ENCODE results near the gene FUS. TPM values are rescaled to one million over a fixed set of nuclear protein-coding genes. Genes with fewer than 3 reads are reported as not detected.

FUS gene
- 334 and 346 TPM in 2 replicates for total RNA-seq
- long read RNA-seq, full-length matches to known transcripts, result 61 of 95 reads
- long read RNA-seq, partial matches to known transcripts, result 24 of 95 reads
- long read RNA-seq, other reads (novel, unspliced or antisense), result 10 of 95 reads

GRCh38 chr16:31179747-31180459 lies at the start of gene FUS:
Gene FUS (plus strand): TSS chr16:31180139. CDS start chr16:31180215, 76 bp downstream.
- Mint-ChIP-seq H3K9me3 (ENCODE audit: unreplicated experiment) (no peaks in the 10 kb centered on the region), H3K4me1 (ENCODE audit: unreplicated experiment) (peaks cover 43% of the 10 kb centered on the region), H3K27me3 (ENCODE audit: unreplicated experiment) (no peaks in the 10 kb centered on the region), H3K36me3 (ENCODE audit: unreplicated experiment) (peaks cover 21% of the 10 kb centered on the region), H3K27ac (ENCODE audit: unreplicated experiment) (peak within 1 kb of the TSS; percentile 100), H3K4me3 (ENCODE audit: unreplicated experiment) (peak within 1 kb of the TSS; percentile 95)
- peak; percentile 96 for DNase-seq (ENCODE audit: extremely low spot score, unreplicated experiment)
- TF ChIP-seq CTCF (IDR thresholded peaks at IDR 0.05), result no peak

- Mint-ChIP-seq H3K27ac (ENCODE audit: unreplicated experiment) (no peak overlapping the region), H3K36me3 (ENCODE audit: unreplicated experiment) (peaks cover 7% of the 10 kb centered on the region), H3K27me3 (ENCODE audit: unreplicated experiment) (no peaks in the 10 kb centered on the region), H3K4me3 (ENCODE audit: unreplicated experiment) (no peak overlapping the region), H3K9me3 (ENCODE audit: unreplicated experiment) (no peaks in the 10 kb centered on the region), H3K4me1 (ENCODE audit: unreplicated experiment) (peaks cover 4% of the 10 kb centered on the region)
- no peak for DNase-seq (ENCODE audit: extremely low spot score, unreplicated experiment)
- no peak for TF ChIP-seq CTCF (IDR thresholded peaks at IDR 0.05)
Observed at GRCh38 chr16:31130336-31130891, 49.5 kb upstream of the FUS start.

DNA sequence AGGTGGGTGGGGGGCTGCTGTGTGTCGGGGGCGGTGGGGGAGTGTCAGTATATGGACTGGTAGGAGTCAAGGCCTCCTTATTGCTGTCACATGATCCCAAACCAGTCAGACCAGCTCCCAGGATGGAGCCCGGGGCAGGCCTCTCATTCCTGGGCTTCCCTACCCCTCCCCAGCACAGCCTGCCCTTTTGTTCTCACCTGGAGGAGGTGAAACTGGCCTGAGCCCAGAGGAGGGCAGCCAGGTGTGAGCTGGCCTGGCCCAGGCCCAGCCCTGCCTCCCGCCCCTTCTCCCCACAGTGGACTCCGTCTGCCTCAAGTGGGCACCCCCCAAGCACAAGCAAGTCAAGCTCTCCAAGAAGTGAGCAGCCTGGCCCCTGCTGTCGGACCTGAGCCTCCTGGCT lies 49.0 kb upstream of the FUS start:
- Mint-ChIP-seq H3K27me3 (ENCODE audit: unreplicated experiment) (no peaks in the 10 kb centered on the region), H3K27ac (ENCODE audit: unreplicated experiment) (no peak overlapping the region), H3K4me3 (ENCODE audit: unreplicated experiment) (no peak overlapping the region), H3K36me3 (ENCODE audit: unreplicated experiment) (peaks cover 7% of the 10 kb centered on the region), H3K4me1 (ENCODE audit: unreplicated experiment) (peaks cover 4% of the 10 kb centered on the region), H3K9me3 (ENCODE audit: unreplicated experiment) (no peaks in the 10 kb centered on the region)
- no peak for DNase-seq (ENCODE audit: extremely low spot score, unreplicated experiment)
- no peak for TF ChIP-seq CTCF (IDR thresholded peaks at IDR 0.05)

- H3K4me3 Mint-ChIP-seq (ENCODE audit: unreplicated experiment), result no peak overlapping the region
- no peak for TF ChIP-seq CTCF (IDR thresholded peaks at IDR 0.05)
- H3K9me3 Mint-ChIP-seq (ENCODE audit: unreplicated experiment), result no peaks in the 10 kb centered on the region
- H3K27ac Mint-ChIP-seq (ENCODE audit: unreplicated experiment), result no peak overlapping the region
- H3K27me3 Mint-ChIP-seq (ENCODE audit: unreplicated experiment), result no peaks in the 10 kb centered on the region
- H3K4me1 Mint-ChIP-seq (ENCODE audit: unreplicated experiment), result peaks cover 4% of the 10 kb centered on the region
- H3K36me3 Mint-ChIP-seq (ENCODE audit: unreplicated experiment), result peaks cover 7% of the 10 kb centered on the region
- DNase-seq (ENCODE audit: extremely low spot score, unreplicated experiment), result no peak
Observed at GRCh38 chr16:31131416-31131815, 48.5 kb upstream of the FUS start.

GRCh38 chr16:31131841-31132271 lies 48.1 kb upstream of the FUS start:
- H3K9me3 Mint-ChIP-seq (ENCODE audit: unreplicated experiment), result no peaks in the 10 kb centered on the region
- TF ChIP-seq CTCF (IDR thresholded peaks at IDR 0.05), result no peak
- H3K4me3 Mint-ChIP-seq (ENCODE audit: unreplicated experiment), result no peak overlapping the region
- peaks cover 7% of the 10 kb centered on the region for H3K36me3 Mint-ChIP-seq (ENCODE audit: unreplicated experiment)
- no peaks in the 10 kb centered on the region for H3K27me3 Mint-ChIP-seq (ENCODE audit: unreplicated experiment)
- peaks cover 4% of the 10 kb centered on the region for H3K4me1 Mint-ChIP-seq (ENCODE audit: unreplicated experiment)
- H3K27ac Mint-ChIP-seq (ENCODE audit: unreplicated experiment), result no peak overlapping the region
- no peak for DNase-seq (ENCODE audit: extremely low spot score, unreplicated experiment)

Data from osteocyte (in vitro differentiated cells).